ENCODE results near the gene APOC1. TPM values are rescaled to one million over a fixed set of nuclear protein-coding genes. Genes with fewer than 3 reads are reported as not detected.

Gene APOC1
- total RNA-seq, 1 experiment from 2014 or later, result 250 TPM

GRCh38 chr19:44900328-44901244, 13.8 kb upstream of the APOC1 start:
- POLR2A ChIA-PET, result interaction anchor here (0.6 kb wide), 1 partner anchor 55 kb away, joined by 6 read pairs; no protein-coding TSS in a partner anchor
- BruUV-seq (replicated peaks), result no TSS peak
- TF ChIP-seq CTCF (IDR thresholded peaks at IDR 0.05; ENCODE audit: insufficient read depth in 1 of 2, low read depth in 1 of 2, low read length in 1 of 2, severe bottlenecking in 1 of 2, unreplicated experiment in 1 of 2), result no peak
- Mint-ChIP-seq H3K4me1 (ENCODE audit: low read depth, unreplicated experiment) (no peaks in the 10 kb centered on the region), H3K27ac (ENCODE audit: unreplicated experiment) (peak overlapping the region; percentile 19), H3K4me3 (ENCODE audit: unreplicated experiment) (no peak overlapping the region), H3K36me3 (ENCODE audit: insufficient read depth, unreplicated experiment) (peaks cover 100% of the 10 kb centered on the region), H3K27me3 (ENCODE audit: insufficient read depth, unreplicated experiment) (no peaks in the 10 kb centered on the region), H3K9me3 (ENCODE audit: unreplicated experiment) (no peaks in the 10 kb centered on the region)
- DNase-seq, result no peak
- Histone ChIP-seq H3K4me3 (ENCODE audit: low read depth, low read length) (no peak overlapping the region), H3K27me3 (replicated peaks; ENCODE audit: control insufficient read depth, insufficient read depth, low read length) (no peaks in the 10 kb centered on the region), H3K36me3 (ENCODE audit: control insufficient read depth, insufficient read depth, low read length) (peaks cover 6% of the 10 kb centered on the region), H3K9me3 (no peaks in the 10 kb centered on the region), H3K4me1 (peaks cover 21% of the 10 kb centered on the region)
- intact Hi-C loops (cut with micrococcal nuclease; ENCODE audit: unreplicated experiment), result loop anchor here (10.0 kb wide), 2 partner anchors 104 to 174 kb away; partner anchors contain the start of genes GEMIN7, RELB and ZNF296
- CTCF ChIA-PET, result no interaction called here

GRCh38 chr19:44903216-44903601, 11.2 kb upstream of the APOC1 start:
- no peaks in the 10 kb centered on the region for H3K9me3 Mint-ChIP-seq (ENCODE audit: unreplicated experiment)
- Histone ChIP-seq H3K27me3 (replicated peaks; ENCODE audit: control insufficient read depth, insufficient read depth, low read length) (no peaks in the 10 kb centered on the region), H3K9me3 (no peaks in the 10 kb centered on the region), H3K36me3 (ENCODE audit: control insufficient read depth, insufficient read depth, low read length) (peaks cover 8% of the 10 kb centered on the region), H3K4me1 (peaks cover 30% of the 10 kb centered on the region), H3K4me3 (ENCODE audit: low read depth, low read length) (no peak overlapping the region)
- no peak for DNase-seq
- no peaks in the 10 kb centered on the region for H3K27me3 Mint-ChIP-seq (ENCODE audit: insufficient read depth, unreplicated experiment)
- ChIA-PET POLR2A (no interaction called here), CTCF (interaction anchor here (0.6 to 1.5 kb wide), 5 partner anchors 12 to 142 kb away, joined by 3 to 5 read pairs (median 3); partner anchors contain the start of gene CLASRP)
- BruUV-seq (replicated peaks), result no TSS peak
- H3K4me1 Mint-ChIP-seq (ENCODE audit: low read depth, unreplicated experiment), result peaks cover 13% of the 10 kb centered on the region
- no peak for TF ChIP-seq CTCF (IDR thresholded peaks at IDR 0.05; ENCODE audit: insufficient read depth in 1 of 2, low read depth in 1 of 2, low read length in 1 of 2, severe bottlenecking in 1 of 2, unreplicated experiment in 1 of 2)
- H3K4me3 Mint-ChIP-seq (ENCODE audit: unreplicated experiment), result no peak overlapping the region
- H3K36me3 Mint-ChIP-seq (ENCODE audit: insufficient read depth, unreplicated experiment), result peaks cover 100% of the 10 kb centered on the region
- intact Hi-C loops (cut with micrococcal nuclease; ENCODE audit: unreplicated experiment), result loop anchor here (1.0 to 10.0 kb wide), 3 partner anchors 48 to 172 kb away; partner anchors contain the start of genes GEMIN7, RELB and ZNF296
- H3K27ac Mint-ChIP-seq (ENCODE audit: unreplicated experiment), result peak overlapping the region; percentile 51

- Mint-ChIP-seq H3K36me3 (ENCODE audit: insufficient read depth, unreplicated experiment) (peaks cover 99% of the 10 kb centered on the region), H3K27me3 (ENCODE audit: insufficient read depth, unreplicated experiment) (no peaks in the 10 kb centered on the region), H3K4me3 (ENCODE audit: unreplicated experiment) (no peak overlapping the region), H3K27ac (ENCODE audit: unreplicated experiment) (peak overlapping the region; percentile 51), H3K4me1 (ENCODE audit: low read depth, unreplicated experiment) (peaks cover 15% of the 10 kb centered on the region), H3K9me3 (ENCODE audit: unreplicated experiment) (no peaks in the 10 kb centered on the region)
- Histone ChIP-seq H3K4me3 (ENCODE audit: low read depth, low read length) (no peak overlapping the region), H3K9me3 (no peaks in the 10 kb centered on the region), H3K27me3 (replicated peaks; ENCODE audit: control insufficient read depth, insufficient read depth, low read length) (no peaks in the 10 kb centered on the region), H3K36me3 (ENCODE audit: control insufficient read depth, insufficient read depth, low read length) (peaks cover 8% of the 10 kb centered on the region), H3K4me1 (peaks cover 30% of the 10 kb centered on the region)
- ChIA-PET CTCF (interaction anchor here (0.6 to 1.5 kb wide), 8 partner anchors 13 to 188 kb away, joined by 3 to 5 read pairs (median 4); partner anchors contain the start of genes CLASRP and CLPTM1), POLR2A (interaction anchor here (2.7 kb wide), 1 partner anchor 13 kb away, joined by 24 read pairs; the partner anchor contains the start of gene TOMM40)
- TF ChIP-seq CTCF (IDR thresholded peaks at IDR 0.05; ENCODE audit: insufficient read depth in 1 of 2, low read depth in 1 of 2, low read length in 1 of 2, severe bottlenecking in 1 of 2, unreplicated experiment in 1 of 2), result peak; percentile 99
- peak; percentile 71 to 89 for DNase-seq
- intact Hi-C loops (cut with micrococcal nuclease; ENCODE audit: unreplicated experiment), result loop anchor here (1.0 to 10.0 kb wide), 3 partner anchors 47 to 171 kb away; partner anchors contain the start of genes GEMIN7, RELB and ZNF296
- no TSS peak for BruUV-seq (replicated peaks)
Measured at GRCh38 chr19:44903602-44904425, 10.6 kb upstream of the APOC1 start.

Measured in Caco-2 (cell line).